ENCODE results near the gene SNX10. TPM values are rescaled to one million over a fixed set of nuclear protein-coding genes. Genes with fewer than 3 reads are reported as not detected.

SNX10 gene
- total RNA-seq, 1 experiment from 2014 or later = 9.4 TPM

DNA sequence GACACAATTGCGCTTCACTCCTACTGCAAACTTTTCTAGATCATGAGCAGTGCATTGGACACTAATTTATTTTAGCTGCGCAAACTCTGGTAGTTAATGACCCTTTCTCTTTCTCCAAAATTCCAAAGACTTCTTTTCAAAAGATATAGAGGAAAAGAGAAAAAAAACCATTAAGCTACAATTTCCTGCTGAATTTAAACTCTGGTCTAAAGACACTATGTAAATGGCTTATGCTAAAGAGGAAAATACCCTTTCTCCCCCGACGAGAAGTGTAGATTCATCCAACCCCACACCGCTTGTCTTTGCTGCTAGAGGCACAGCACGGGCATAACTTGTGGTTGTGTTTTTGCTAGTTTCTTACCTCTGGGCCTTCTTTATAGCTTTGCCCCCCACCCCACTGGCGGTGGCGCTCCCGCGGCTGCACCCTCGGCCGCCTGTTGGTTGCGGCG, 84.1 kb downstream of the SNX10 start:
- TF ChIP-seq, protein P1, sequence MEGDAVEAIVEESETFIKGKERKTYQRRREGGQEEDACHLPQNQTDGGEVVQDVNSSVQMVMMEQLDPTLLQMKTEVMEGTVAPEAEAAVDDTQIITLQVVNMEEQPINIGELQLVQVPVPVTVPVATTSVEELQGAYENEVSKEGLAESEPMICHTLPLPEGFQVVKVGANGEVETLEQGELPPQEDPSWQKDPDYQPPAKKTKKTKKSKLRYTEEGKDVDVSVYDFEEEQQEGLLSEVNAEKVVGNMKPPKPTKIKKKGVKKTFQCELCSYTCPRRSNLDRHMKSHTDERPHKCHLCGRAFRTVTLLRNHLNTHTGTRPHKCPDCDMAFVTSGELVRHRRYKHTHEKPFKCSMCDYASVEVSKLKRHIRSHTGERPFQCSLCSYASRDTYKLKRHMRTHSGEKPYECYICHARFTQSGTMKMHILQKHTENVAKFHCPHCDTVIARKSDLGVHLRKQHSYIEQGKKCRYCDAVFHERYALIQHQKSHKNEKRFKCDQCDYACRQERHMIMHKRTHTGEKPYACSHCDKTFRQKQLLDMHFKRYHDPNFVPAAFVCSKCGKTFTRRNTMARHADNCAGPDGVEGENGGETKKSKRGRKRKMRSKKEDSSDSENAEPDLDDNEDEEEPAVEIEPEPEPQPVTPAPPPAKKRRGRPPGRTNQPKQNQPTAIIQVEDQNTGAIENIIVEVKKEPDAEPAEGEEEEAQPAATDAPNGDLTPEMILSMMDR (conservative IDR thresholded peaks at IDR 0.05) = no peak
- Histone ChIP-seq H2BK15ac (ENCODE audit: low read depth, low read length) (no peak overlapping the region), H2BK20ac (ENCODE audit: low read depth, low read length, poor library complexity, severe bottlenecking) (no peak overlapping the region), H3K23me2 (ENCODE audit: insufficient read length, low read depth, low read length, poor library complexity, severe bottlenecking) (peaks cover 4% of the 10 kb centered on the region), H3K4me2 (ENCODE audit: insufficient read depth, insufficient read length, low read length) (peak overlapping the region; percentile 55), H4K20me1 (ENCODE audit: control insufficient read depth, insufficient read depth, insufficient read length) (no peaks in the 10 kb centered on the region), H3T11ph (ENCODE audit: low read length) (no peak overlapping the region), H4K5ac (ENCODE audit: insufficient read length, low read depth, low read length) (no peak overlapping the region), H2AFZ (ENCODE audit: low read length) (no peak overlapping the region), H2BK5ac (ENCODE audit: insufficient read length, low read length) (no peak overlapping the region), H2AK5ac (ENCODE audit: insufficient read length, low read length) (no peak overlapping the region), H3K27ac (ENCODE audit: insufficient read length, low read depth, low read length) (no peak overlapping the region), H3K79me1 (ENCODE audit: insufficient read depth, low read depth, low read length, poor library complexity, severe bottlenecking) (no peaks in the 10 kb centered on the region), H3K79me2 (ENCODE audit: insufficient read depth, low read length) (no peaks in the 10 kb centered on the region), H2BK12ac (ENCODE audit: insufficient read length, low read depth, low read length) (no peak overlapping the region), H4K91ac (ENCODE audit: insufficient read length, low read depth, low read length) (no peak overlapping the region), H3K23ac (ENCODE audit: insufficient read length, low read depth, low read length) (no peak overlapping the region), H4K8ac (replicated peaks; ENCODE audit: insufficient read length, low read depth, low read length) (no peak overlapping the region), H3K18ac (ENCODE audit: insufficient read length, low read depth, low read length) (no peak overlapping the region), H3K27me3 (ENCODE audit: insufficient read depth, low read length) (no peaks in the 10 kb centered on the region), H3K4me1 (ENCODE audit: insufficient read depth, low read length) (no peaks in the 10 kb centered on the region), H3K56ac (ENCODE audit: insufficient read length, low read depth, low read length) (no peak overlapping the region), H3K9me3 (ENCODE audit: control insufficient read depth, low read depth, low read length) (no peaks in the 10 kb centered on the region), H3K14ac (ENCODE audit: insufficient read depth, low read length) (no peak overlapping the region), H2BK120ac (ENCODE audit: low read depth, low read length, poor library complexity, severe bottlenecking) (no peak overlapping the region), H3K4ac (ENCODE audit: low read depth, low read length) (no peak overlapping the region), H3K9ac (ENCODE audit: extremely low read depth, insufficient read length, low read length) (no peak overlapping the region)
- peak overlapping the region; percentile 76 to 92 for H3K4me3 Mint-ChIP-seq
- H3K27me3 Mint-ChIP-seq (ENCODE audit: low read depth) = peaks cover 9% of the 10 kb centered on the region
- H3K4me1 Mint-ChIP-seq = peaks cover 9 to 18% of the 10 kb centered on the region in 2 experiments
- H3K27ac Mint-ChIP-seq = 0 out of 7 replicates have a peak overlapping the region, but pooled peaks of 1 of the 3 experiments have one; percentile 31
- DNase-seq = no peak
- H3K36me3 Mint-ChIP-seq (ENCODE audit: insufficient read depth in 1 of 3, low read depth in 3 of 3) = no peaks in the 10 kb centered on the region; a peak in 1 of 7 replicates
- no CpG with 5 or more reads among the region's 14 CpGs for WGBS (ENCODE audit: extremely low coverage, insufficient read length, low lambda C conversion rate)
- H3K9me3 Mint-ChIP-seq = no peaks in the 10 kb centered on the region; a peak in 1 of 5 replicates

Measured in H9 (cell line).